Suppressor macrophage treated with lipopolysaccharide for 4 hours (primary cell): ENCODE measurements around the gene LRRC8C.
A peak's percentile ranks its signal among the peaks of the same experiment; 100 is the strongest.
"Not testable (repeated sequence)": the region's sequence is repeated elsewhere in the genome, so short reads cannot be mapped to it uniquely, and the experiment has no call there.

Experiments
- DNase-seq: peaks from one replicate; pipeline ENCODE4 v3.0.0-alpha.2; 2020

The LRRC8C gene

DNA sequence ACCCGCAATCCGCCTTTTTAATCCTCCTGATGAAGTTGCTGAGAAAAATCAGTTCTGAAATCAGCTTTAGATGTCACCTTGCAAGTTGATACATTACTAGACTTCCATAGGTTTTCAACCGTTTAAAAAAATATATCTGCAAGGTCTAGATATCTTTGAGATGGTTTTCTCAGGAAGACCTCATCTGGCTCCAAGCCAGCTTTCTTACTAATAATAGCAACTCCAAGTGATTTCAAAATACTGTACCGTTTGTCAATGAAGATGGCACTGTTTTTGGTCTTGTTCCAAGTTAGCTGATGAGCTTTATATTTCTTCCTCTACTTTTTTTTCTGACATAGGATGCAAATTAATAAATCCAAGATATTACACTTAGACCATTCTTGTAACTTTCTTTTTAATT, 40.3 kb downstream of the LRRC8C start:
- DNase-seq = no peak

DNA sequence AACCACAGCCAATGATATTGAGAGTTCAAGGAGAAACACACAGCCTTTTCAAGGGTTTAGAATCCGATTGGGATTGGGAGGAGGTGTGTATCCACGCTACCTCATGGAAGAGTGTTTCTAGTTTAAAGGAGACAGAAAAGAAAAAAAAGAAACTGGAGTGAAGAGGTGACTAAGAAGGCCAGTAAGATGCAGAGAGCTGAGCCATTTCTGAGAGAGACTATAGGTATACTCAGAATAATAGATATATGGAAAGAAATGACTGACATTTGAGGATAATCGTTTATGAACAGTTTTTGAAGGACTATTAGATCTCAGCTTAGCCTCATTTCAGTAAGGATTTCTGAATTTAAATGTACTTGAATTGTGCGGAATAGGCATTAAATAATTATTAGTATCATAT, 42.8 kb downstream of the LRRC8C start:
- no peak for DNase-seq

GRCh38 chr1:89681045-89681729, 48.3 kb downstream of the LRRC8C start:
- peak; percentile 33 for DNase-seq

DNA sequence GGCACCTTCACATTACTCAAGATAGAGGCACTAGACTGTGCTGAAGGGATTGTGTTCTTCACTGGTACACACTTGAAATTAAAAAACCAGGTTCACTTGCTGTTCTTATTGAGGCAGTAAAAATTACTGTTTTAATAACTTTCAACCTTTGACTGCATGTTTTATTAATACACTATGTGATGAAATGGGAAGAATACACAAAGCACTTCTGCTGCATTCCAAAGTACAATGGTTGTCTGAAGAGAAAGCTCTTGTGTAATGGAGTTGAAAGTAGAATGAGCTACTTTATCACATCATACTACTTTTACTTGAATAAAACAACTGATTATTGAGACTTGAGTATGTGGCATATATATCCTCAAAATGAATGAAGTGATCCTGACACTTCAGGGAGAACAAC, 49.7 kb downstream of the LRRC8C start:
- no peak for DNase-seq

- DNase-seq = no peak
Observed at GRCh38 chr1:89685461-89685860, 52.5 kb downstream of the LRRC8C start.

- DNase-seq = no peak
Observed at GRCh38 chr1:89686520-89686919, 53.6 kb downstream of the LRRC8C start.

DNA sequence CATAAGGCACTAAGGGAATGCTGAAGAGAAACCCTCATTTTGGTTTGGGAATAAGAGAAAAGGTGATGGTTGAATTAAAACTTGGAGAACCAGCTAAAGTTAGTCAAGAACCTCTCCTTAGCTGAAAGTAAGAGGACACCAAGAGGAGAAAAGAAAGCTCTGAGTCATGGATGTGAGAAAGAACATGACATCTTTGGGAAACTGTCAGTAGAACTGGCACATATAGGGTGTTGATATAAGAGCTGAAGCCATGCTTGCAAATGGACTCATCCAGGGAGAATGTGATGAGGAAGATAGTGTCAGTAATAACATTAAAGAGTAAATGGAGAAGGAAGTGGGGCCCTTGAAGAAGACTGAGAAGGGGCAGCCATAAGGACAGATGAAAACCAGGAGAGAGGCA, 54.3 kb downstream of the LRRC8C start:
- DNase-seq = no peak

- DNase-seq = no peak
Observed at GRCh38 chr1:89688607-89689006, 55.7 kb downstream of the LRRC8C start.

- DNase-seq = no peak
Observed at GRCh38 chr1:89689234-89689633, 56.3 kb downstream of the LRRC8C start.

- no peak for DNase-seq
Observed at GRCh38 chr1:89690595-89690994, 57.7 kb downstream of the LRRC8C start.

GRCh38 chr1:89692601-89693521, 59.9 kb downstream of the LRRC8C start:
- DNase-seq = peak; percentile 59

DNA sequence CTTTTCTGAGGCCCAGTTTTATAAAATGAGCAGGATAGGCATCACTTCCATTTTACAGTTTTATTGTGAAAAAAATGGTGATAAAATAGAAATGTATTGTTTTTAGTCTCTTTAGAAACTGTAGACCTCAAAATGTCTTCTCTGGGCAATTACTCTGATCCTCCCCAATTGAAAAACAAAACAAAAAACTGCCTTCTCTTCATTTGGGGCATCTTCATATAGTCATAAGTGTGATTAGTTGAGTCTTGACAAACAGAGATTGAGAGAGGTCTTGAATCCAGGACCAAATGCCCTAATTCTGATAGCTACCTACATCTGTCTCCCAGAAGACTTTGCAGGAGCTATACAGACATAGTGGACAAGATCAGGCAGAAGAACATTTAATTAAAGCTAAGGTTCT, 62.9 kb downstream of the LRRC8C start:
- no peak for DNase-seq

DNA sequence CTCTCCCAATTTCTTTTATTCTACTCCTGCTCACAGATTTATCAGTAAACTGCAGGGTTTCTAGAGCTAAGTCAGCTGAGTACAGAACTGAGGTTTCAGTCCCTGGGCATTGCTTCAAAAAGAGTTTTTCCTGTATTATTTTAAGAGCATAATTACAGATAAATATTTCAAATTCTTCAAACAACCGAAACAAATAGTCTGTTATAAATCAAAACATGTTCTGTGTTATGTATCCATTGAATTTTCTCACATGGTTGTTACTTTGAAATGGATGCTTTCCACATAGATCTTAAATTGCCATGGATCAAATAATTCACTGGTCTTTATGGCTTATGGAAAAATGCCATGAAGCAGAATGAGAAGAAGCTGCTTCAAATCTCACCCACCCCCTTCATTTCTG, 64.5 kb downstream of the LRRC8C start:
- DNase-seq = no peak

DNA sequence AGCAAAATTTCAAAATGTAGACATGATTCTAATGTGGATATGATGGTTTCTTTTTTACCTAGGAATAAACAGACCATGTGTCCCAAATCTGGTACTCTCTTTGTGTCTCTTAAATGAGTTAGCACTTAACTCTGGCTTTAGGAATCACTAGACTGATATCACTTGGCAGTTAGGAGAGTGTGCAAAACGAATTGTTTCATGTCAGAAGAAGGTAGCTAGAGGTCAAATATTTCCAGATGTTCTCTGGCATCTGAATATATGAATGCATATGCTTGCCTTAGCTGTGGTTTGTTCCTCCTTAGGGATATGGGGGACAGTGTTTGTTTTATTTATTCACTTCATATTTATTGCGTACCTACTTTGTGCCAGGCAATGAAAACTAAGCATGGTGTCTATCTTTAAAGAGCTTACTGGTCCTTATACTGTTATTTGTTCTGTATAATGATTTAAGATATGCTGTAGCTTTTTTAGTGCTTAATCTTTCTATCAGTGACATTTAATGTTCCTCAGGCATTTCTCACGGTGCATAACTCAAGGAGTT, 65.2 kb downstream of the LRRC8C start:
- no peak for DNase-seq

DNA sequence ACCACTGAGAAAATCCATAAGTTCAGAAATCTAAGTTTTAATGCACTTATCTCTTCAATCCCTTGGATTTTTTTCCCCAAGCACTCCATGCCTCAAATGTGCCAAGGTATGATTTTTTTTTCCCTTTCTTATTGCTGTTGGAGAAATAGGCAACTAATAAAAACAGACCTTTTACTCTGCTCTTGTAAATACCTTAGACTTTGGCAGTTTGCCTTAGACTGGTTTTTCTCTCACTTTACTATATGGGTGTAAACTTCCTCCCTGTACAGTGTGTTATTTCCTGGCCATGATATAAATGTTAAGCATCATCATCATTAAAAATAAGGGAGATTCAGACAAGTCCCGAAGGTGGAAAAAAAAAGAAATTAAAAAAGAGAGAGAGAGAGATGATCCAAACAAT, 65.7 kb downstream of the LRRC8C start:
- no peak for DNase-seq

- no peak for DNase-seq
Observed at GRCh38 chr1:89699451-89699986, 66.6 kb downstream of the LRRC8C start.

- no peak for DNase-seq
Observed at GRCh38 chr1:89701746-89702241, 68.9 kb downstream of the LRRC8C start.

DNA sequence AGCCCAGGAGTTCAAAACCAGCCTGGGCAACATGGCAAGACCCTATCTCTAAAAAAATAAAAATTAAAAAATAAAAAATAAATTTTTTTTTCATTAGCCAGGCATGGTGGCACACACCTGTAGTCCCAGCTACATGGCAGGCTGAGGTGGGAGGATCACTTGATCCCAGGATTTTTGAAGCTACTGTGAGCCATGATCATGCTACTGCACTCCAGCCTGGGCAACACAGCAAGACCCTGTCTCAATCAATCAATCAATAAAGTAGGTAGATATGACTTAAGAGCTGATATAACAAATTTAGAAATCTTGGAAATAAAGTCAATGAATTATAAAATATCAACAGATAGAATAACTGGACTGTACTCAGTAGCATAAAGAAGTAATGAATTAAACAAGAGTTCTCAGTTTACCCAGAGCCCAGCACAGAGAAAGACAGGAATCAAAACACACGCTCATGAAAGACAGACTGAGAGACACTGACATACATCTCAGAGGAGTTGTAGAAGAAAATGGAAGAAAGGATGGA, 69.7 kb downstream of the LRRC8C start:
- no peak for DNase-seq

GRCh38 chr1:89703469-89703868, 70.5 kb downstream of the LRRC8C start:
- no peak for DNase-seq

GRCh38 chr1:89704014-89704413, 71.1 kb downstream of the LRRC8C start:
- DNase-seq = no peak

DNA sequence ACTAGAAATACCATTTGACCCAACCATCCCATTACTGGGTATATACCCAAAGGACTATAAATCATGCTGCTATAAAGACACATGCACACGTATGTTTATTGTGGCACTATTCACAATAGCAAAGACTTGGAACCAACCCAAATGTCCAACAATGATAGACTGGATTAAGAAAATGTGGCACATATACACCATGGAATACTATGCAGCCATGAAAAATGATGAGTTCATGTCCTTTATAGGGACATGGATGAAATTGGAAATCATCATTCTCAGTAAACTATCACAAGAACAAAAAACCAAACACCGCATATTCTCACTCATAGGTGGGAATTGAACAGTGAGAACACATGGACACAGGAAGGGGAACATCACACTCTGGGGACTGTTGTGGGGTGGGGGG, 72.0 kb downstream of the LRRC8C start:
- DNase-seq = not testable (repeated sequence)

DNA sequence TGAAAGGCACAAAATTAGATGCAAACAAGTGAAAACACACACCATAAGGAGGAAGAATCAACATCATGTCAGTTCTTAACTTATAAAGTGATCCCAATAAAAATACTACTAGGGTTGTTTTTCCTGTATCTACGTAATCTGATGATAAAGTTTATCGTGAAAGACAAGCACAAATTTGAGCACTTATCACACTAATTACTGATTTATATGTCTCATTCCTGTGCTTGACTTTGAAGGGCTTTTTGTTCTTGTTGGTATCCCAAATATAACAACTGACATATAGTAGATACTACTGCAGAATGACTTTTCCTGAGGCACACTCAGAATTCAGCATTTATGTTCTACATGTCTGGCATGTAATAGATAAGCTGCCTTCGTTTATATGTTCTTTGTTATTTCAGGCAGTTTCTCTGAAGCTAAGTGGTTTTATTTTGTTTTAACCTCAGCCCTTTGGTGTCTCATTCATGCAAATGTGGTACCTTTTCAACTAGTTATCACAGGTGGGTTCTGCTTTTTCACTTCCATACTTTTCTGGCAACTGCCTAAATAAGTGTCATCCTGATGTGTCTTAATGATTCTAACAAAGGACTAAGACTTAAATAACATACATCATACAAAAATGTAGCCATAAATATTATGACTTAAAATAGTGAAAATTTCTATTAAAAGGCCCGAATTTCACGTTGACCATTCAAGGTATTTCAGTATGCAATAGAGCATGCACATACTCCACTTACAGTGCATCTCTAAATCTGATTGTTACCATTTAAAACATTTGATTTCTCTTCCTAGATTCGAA, 73.2 kb downstream of the LRRC8C start:
- no peak for DNase-seq

DNA sequence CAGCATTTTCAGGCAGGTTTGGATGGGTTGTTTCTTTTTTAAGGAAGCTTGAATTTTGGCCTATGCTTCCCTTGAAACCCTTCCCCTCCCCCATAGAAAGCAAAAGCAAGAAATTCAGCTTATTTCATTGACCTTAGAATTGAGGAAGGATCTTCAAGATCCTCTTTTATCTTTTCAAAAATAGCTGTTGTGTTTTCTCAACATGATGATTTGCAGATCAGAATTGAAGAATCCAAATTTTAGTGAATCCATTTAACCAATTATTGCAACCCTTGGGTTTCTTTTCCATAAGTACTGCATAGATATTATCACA, 73.7 kb downstream of the LRRC8C start:
- DNase-seq = peak; percentile 83
